Panc1 (cell line): Measurements from ENCODE around the gene RCL1. TPM values are rescaled to one million over a fixed set of nuclear protein-coding genes. Genes with fewer than 3 reads are reported as not detected.

Source experiments
- ATAC-seq: fragments of 200-7000 bp; cut with Tn5 transposase; 2 replicates; pipeline ENCODE4 v1.9.1; 2020; ENCODE audit warnings: mild to moderate bottlenecking, moderate library complexity
- BruUV-seq: library from RNA; stranded (reverse); fragments of 400-500 nt; replicated peaks from 2 replicates; lab custom pipeline; 2021; lab: Mats Ljungman, UMichigan
- CTCF ChIA-PET: fragments of 300-600 bp; sonication (Branson Sonifier 250); formaldehyde crosslinking; loops from one replicate; lab custom pipeline; 2022; ENCODE audit warnings: antibody characterized with exemption; lab: Charles Lee
- POLR2A ChIA-PET: fragments of 300-600 bp; sonication (Branson Sonifier 250); formaldehyde crosslinking; loops from one replicate; lab custom pipeline; 2022; ENCODE audit warnings: antibody characterized with exemption; lab: Charles Lee
- DNase-seq: peaks from one replicate; pipeline ENCODE4 v3.0.0-alpha.2; 2010; ENCODE audit warnings: low read depth, low spot score
- H3K27ac ChIP-seq: 2 replicates; pipeline ENCODE4 v1.5.1; 2011; ENCODE audit warnings: mild to moderate bottlenecking, low read length, inconsistent platforms
- H3K27me3 ChIP-seq: fragments of 200-500 bp; sonication (Bioruptor generic); 2 replicates; pipeline ENCODE4 v1.6.0; 2014; ENCODE audit warnings: low read length, inconsistent platforms; ENCODE audit not compliant: control insufficient read depth, insufficient read depth
- H3K36me3 ChIP-seq: fragments of 200-500 bp; sonication (Bioruptor generic); 2 replicates; pipeline ENCODE4 v1.5.1; 2014; ENCODE audit warnings: inconsistent platforms, mild to moderate bottlenecking, low read length, moderate library complexity; ENCODE audit not compliant: control insufficient read depth, insufficient read depth
- H3K4me1 ChIP-seq: 2 replicates; pipeline ENCODE4 v1.5.1; 2011; ENCODE audit warnings: inconsistent platforms, mild to moderate bottlenecking, low read length, moderate library complexity; ENCODE audit not compliant: control insufficient read depth, insufficient read depth
- H3K4me3 ChIP-seq, 2 experiments: 2 replicates each; pipeline ENCODE4 v1.5.1; 2011 to 2012; ENCODE audit warnings: low read depth in 2 of 2, low read length in 2 of 2, mild to moderate bottlenecking in 2 of 2, inconsistent platforms in 1 of 2, moderate library complexity in 1 of 2
- H3K9me3 ChIP-seq: fragments of 200-500 bp; sonication (Bioruptor generic); 2 replicates; pipeline ENCODE4 v1.5.1; 2014; ENCODE audit warnings: low read depth, mild to moderate bottlenecking, inconsistent platforms, low read length, moderate library complexity; ENCODE audit not compliant: control insufficient read depth, insufficient read depth
- POLR2AphosphoS5 ChIP-seq: IDR thresholded peaks from 2 replicates; pipeline ENCODE4 v1.6.1; 2012; ENCODE audit warnings: mild to moderate bottlenecking, low read depth, low read length, moderate library complexity
- SIN3A ChIP-seq: IDR thresholded peaks from 2 replicates; pipeline ENCODE4 v1.6.1; 2012; ENCODE audit warnings: low read depth, mild to moderate bottlenecking, low read length, moderate library complexity, borderline replicate concordance; ENCODE audit not compliant: insufficient read depth
- in situ Hi-C: cut with HindIII; loops from 2 replicates; pipeline ENCODE4 v1.10.0; 2016; ENCODE audit warnings: low sequenced_read_pairs, low pct_unique_long_range_greater_than_20kb
- intact Hi-C: fragments of 100-400 bp; cut with micrococcal nuclease; formaldehyde crosslinking; loops from one replicate; pipeline ENCODE4 v1.10.0; 2022; ENCODE audit not compliant: unreplicated experiment
- total RNA-seq: library from RNA; stranded (reverse); gene quantifications from one replicate; pipeline ENCODE4 v1.2.1, GENCODE V29; 2021; ENCODE audit not compliant: unreplicated experiment
- TF ChIP-seq, protein P1 (sequence below): fragments of 450-650 bp; IDR thresholded peaks from 2 replicates; pipeline ENCODE4 v1.5.1; 2017; ENCODE audit warnings: mild to moderate bottlenecking
- TF ChIP-seq, protein P2 (sequence below), 2 experiments: IDR thresholded peaks; 2 replicates each; pipeline ENCODE4 v1.6.1; 2011 to 2012; ENCODE audit warnings: low read depth in 2 of 2, control low read depth in 1 of 2, low read length in 1 of 2, mild to moderate bottlenecking in 1 of 2, moderate library complexity in 1 of 2; ENCODE audit not compliant: insufficient read depth in 1 of 2

RCL1 gene
- total RNA-seq, 1 experiment from 2014 or later: 11.2 TPM

DNA sequence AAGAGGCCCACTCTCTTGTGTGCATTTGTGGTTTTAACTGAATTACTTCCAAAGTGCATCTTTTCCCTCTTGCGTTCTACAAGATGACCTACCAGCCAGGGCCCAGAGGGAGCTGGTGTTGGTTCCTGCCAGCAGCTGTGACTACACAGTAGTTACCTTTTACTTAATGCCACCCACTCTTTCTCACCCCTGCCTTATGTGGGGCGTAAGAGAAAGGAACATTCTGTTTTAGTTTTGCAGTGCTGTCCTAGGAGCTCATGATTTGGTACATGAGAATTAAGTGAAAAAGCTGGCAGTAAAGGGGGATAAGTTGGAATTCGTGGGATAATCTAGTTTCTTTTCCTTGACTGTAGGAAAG lies 45.4 kb downstream of the RCL1 start:
- ChIA-PET CTCF (no interaction called here), POLR2A (no interaction called here)
- Histone ChIP-seq H3K4me3 (no peak overlapping the region), H3K27ac (no peak overlapping the region), H3K36me3 (no peaks in the 10 kb centered on the region), H3K4me1 (no peaks in the 10 kb centered on the region), H3K9me3 (no peaks in the 10 kb centered on the region), H3K27me3 (no peaks in the 10 kb centered on the region)
- intact Hi-C loops: no loop called here
- ATAC-seq (no peak), DNase-seq (no peak)
- TF ChIP-seq, protein P1, sequence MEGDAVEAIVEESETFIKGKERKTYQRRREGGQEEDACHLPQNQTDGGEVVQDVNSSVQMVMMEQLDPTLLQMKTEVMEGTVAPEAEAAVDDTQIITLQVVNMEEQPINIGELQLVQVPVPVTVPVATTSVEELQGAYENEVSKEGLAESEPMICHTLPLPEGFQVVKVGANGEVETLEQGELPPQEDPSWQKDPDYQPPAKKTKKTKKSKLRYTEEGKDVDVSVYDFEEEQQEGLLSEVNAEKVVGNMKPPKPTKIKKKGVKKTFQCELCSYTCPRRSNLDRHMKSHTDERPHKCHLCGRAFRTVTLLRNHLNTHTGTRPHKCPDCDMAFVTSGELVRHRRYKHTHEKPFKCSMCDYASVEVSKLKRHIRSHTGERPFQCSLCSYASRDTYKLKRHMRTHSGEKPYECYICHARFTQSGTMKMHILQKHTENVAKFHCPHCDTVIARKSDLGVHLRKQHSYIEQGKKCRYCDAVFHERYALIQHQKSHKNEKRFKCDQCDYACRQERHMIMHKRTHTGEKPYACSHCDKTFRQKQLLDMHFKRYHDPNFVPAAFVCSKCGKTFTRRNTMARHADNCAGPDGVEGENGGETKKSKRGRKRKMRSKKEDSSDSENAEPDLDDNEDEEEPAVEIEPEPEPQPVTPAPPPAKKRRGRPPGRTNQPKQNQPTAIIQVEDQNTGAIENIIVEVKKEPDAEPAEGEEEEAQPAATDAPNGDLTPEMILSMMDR: no peak
- no peak for TF ChIP-seq POLR2AphosphoS5
- in situ Hi-C loops: no loop called here
- no TSS peak for BruUV-seq

DNA sequence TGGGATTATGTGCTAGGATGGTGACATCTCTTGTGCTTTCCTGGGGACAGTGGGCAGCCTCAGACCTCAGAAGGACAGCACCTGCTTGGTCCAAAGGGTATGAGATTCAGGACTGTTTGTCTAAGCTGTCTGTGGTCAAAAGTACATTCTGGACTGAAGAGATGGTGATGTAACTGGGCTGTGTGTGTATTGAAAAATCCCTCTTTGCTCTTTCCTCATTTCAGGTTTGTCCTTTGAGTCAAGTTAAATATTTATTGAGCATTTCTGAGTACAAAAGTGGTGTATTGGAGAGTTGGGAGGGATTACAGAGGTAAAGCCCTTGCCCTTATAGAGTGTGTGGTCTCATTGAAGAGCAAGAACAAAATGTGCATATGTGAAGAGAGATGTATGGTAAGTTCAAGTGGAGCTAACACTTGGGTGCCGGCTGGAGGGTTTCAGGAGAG lies 46.7 kb downstream of the RCL1 start:
- H3K9me3 ChIP-seq: no peaks in the 10 kb centered on the region
- TF ChIP-seq, protein P2, sequence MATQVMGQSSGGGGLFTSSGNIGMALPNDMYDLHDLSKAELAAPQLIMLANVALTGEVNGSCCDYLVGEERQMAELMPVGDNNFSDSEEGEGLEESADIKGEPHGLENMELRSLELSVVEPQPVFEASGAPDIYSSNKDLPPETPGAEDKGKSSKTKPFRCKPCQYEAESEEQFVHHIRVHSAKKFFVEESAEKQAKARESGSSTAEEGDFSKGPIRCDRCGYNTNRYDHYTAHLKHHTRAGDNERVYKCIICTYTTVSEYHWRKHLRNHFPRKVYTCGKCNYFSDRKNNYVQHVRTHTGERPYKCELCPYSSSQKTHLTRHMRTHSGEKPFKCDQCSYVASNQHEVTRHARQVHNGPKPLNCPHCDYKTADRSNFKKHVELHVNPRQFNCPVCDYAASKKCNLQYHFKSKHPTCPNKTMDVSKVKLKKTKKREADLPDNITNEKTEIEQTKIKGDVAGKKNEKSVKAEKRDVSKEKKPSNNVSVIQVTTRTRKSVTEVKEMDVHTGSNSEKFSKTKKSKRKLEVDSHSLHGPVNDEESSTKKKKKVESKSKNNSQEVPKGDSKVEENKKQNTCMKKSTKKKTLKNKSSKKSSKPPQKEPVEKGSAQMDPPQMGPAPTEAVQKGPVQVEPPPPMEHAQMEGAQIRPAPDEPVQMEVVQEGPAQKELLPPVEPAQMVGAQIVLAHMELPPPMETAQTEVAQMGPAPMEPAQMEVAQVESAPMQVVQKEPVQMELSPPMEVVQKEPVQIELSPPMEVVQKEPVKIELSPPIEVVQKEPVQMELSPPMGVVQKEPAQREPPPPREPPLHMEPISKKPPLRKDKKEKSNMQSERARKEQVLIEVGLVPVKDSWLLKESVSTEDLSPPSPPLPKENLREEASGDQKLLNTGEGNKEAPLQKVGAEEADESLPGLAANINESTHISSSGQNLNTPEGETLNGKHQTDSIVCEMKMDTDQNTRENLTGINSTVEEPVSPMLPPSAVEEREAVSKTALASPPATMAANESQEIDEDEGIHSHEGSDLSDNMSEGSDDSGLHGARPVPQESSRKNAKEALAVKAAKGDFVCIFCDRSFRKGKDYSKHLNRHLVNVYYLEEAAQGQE (IDR thresholded peaks at IDR 0.05; ENCODE audit: insufficient read depth in 1 of 2, low read depth in 2 of 2, low read length in 1 of 2): no peak
- TF ChIP-seq, protein P1: no peak
- TF ChIP-seq POLR2AphosphoS5 (no peak), SIN3A (no peak)
- no peaks in the 10 kb centered on the region for H3K36me3 ChIP-seq
- ATAC-seq (no peak), DNase-seq (no peak)
- no peaks in the 10 kb centered on the region for H3K27me3 ChIP-seq
- POLR2A ChIA-PET: no interaction called here
- intact Hi-C loops (no loop called here), in situ Hi-C loops (no loop called here)
- no peak overlapping the region for H3K4me3 ChIP-seq
- H3K4me1 ChIP-seq: no peaks in the 10 kb centered on the region
- H3K27ac ChIP-seq: no peak overlapping the region
- BruUV-seq: no TSS peak
- CTCF ChIA-PET: no interaction called here

DNA sequence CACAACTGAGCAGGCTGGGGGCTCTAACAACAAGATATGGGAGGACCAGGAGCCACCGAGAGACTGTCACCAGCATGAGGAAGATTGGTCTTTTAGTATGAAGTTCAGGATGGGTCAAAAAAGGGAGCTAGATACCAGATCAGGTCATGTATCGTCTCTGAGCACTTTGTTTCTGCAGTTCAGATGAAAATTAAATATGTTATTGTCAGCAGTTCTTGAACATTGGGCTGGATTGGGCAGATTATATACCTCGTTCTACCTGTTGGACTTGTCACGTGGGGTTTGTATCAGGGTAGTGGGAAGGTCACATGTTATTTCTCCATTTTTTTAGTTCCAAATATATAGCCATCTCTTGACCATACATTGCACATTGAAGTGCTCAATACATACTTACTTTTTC lies 47.3 kb downstream of the RCL1 start:
- ATAC-seq: no peak
- POLR2A ChIA-PET: no interaction called here
- in situ Hi-C loops: no loop called here

More for the DNA sequence above, 47.3 kb downstream of the RCL1 start:
- no peak overlapping the region for H3K27ac ChIP-seq
- H3K36me3 ChIP-seq: no peaks in the 10 kb centered on the region
- no peak for DNase-seq
- CTCF ChIA-PET: no interaction called here
- TF ChIP-seq, protein P2 (IDR thresholded peaks at IDR 0.05; ENCODE audit: insufficient read depth in 1 of 2, low read depth in 2 of 2, low read length in 1 of 2): no peak
- TF ChIP-seq SIN3A: no peak
- TF ChIP-seq, protein P1: no peak
- H3K4me1 ChIP-seq: no peaks in the 10 kb centered on the region
- H3K27me3 ChIP-seq: no peaks in the 10 kb centered on the region
- BruUV-seq: no TSS peak
- no peak overlapping the region for H3K4me3 ChIP-seq
- H3K9me3 ChIP-seq: no peaks in the 10 kb centered on the region
- intact Hi-C loops: no loop called here
